GM21737 (cell line): ENCODE results near the gene DIAPH2.

Experiments
- ATAC-seq: cut with Tn5 transposase; IDR thresholded peaks from one replicate; pipeline ENCODE4 v1.9.1; 2021; ENCODE audit warnings: mild to moderate bottlenecking, moderate library complexity; ENCODE audit not compliant: unreplicated experiment

The DIAPH2 gene

GRCh38 chrX:96924581-96924980 is 239.9 kb downstream of the DIAPH2 start:
- no peak for ATAC-seq

- no peak for ATAC-seq
Measured at GRCh38 chrX:96929036-96929435, 244.4 kb downstream of the DIAPH2 start.

GRCh38 chrX:96957718-96958117 is 273.1 kb downstream of the DIAPH2 start:
- ATAC-seq: no peak

- no peak for ATAC-seq
Measured at GRCh38 chrX:96971812-96972211, 287.2 kb downstream of the DIAPH2 start.

- no peak for ATAC-seq
Measured at GRCh38 chrX:96978906-96979305, 294.3 kb downstream of the DIAPH2 start.

- no peak for ATAC-seq
Measured at GRCh38 chrX:96979766-96980165, 295.1 kb downstream of the DIAPH2 start.

GRCh38 chrX:96982161-96982560 is 297.5 kb downstream of the DIAPH2 start:
- ATAC-seq: no peak

- no peak for ATAC-seq
Measured at GRCh38 chrX:96984538-96984937, 299.9 kb downstream of the DIAPH2 start.

GRCh38 chrX:96985046-96985445 is 300.4 kb downstream of the DIAPH2 start:
- no peak for ATAC-seq

GRCh38 chrX:96987228-96987627 is 302.6 kb downstream of the DIAPH2 start:
- no peak for ATAC-seq

GRCh38 chrX:96989830-96990571 is 305.4 kb downstream of the DIAPH2 start:
- no peak for ATAC-seq

- ATAC-seq: no peak
Measured at GRCh38 chrX:96994093-96994492, 309.5 kb downstream of the DIAPH2 start.

- no peak for ATAC-seq
Measured at GRCh38 chrX:96997196-96997595, 312.6 kb downstream of the DIAPH2 start.

- ATAC-seq: no peak
Measured at GRCh38 chrX:97000682-97001368, 316.2 kb downstream of the DIAPH2 start.

- ATAC-seq: no peak
Measured at GRCh38 chrX:97006167-97006566, 321.5 kb downstream of the DIAPH2 start.

GRCh38 chrX:97009391-97009790 is 324.7 kb downstream of the DIAPH2 start:
- ATAC-seq: no peak

GRCh38 chrX:97011540-97011939 is 326.9 kb downstream of the DIAPH2 start:
- ATAC-seq: no peak

GRCh38 chrX:97016106-97016505 is 331.5 kb downstream of the DIAPH2 start:
- ATAC-seq: no peak

- ATAC-seq: no peak
Measured at GRCh38 chrX:97021680-97022079, 337.0 kb downstream of the DIAPH2 start.

GRCh38 chrX:97026406-97026805 is 341.8 kb downstream of the DIAPH2 start:
- ATAC-seq: no peak

- no peak for ATAC-seq
Measured at GRCh38 chrX:97027384-97027922, 342.8 kb downstream of the DIAPH2 start.

GRCh38 chrX:97030463-97030862 is 345.8 kb downstream of the DIAPH2 start:
- ATAC-seq: no peak
